Activated T-helper 9 cell treated with anti-CD3 and anti-CD28 coated beads, Interleukin-2, amount 50 U/mL, for 16 hours (primary cell): ENCODE measurements around the gene AFG1L.
"Not testable (repeated sequence)": the region's sequence is repeated elsewhere in the genome, so short reads cannot be mapped to it uniquely, and the experiment has no call there.

Experiments
- DNase-seq: peaks from one replicate; pipeline ENCODE4 v3.0.0-alpha.2; 2020; ENCODE audit warnings: low read depth

Gene AFG1L

DNA sequence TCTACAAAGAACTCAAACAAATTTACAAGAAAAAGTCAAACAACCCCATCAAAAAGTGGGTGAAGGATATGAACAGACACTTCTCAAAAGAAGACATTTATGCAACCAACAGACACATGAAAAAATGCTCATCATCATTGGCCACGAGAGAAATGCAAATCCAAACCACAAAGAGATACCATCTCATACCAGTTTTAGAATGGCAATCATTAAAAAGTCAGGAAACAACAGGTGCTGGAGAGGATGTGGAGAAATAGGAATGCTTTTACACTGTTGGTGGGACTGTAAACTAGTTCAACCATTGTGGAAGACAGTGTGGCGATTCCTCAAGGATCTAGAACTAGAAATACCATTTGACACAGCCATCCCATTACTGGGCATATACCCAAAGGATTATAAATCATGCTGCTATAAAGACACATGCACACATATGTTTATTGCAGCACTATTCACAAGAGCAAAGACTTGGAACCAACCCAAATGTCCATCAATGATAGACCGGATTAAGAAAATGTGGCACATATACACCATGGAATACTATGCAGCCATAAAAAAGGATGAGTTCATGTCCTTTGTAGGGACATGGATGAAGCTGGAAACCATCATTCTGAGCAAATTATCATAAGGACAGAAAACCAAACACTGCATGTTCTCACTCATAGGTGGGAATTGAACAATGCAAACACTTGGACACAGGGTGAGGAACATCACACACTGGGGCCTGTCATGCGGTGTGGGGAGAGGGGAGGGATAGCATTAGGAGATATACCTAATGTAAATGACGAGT lies 121.4 kb downstream of the AFG1L start:
- DNase-seq = not testable (repeated sequence)

GRCh38 chr6:108417027-108417426 lies 122.2 kb downstream of the AFG1L start:
- no peak for DNase-seq

DNA sequence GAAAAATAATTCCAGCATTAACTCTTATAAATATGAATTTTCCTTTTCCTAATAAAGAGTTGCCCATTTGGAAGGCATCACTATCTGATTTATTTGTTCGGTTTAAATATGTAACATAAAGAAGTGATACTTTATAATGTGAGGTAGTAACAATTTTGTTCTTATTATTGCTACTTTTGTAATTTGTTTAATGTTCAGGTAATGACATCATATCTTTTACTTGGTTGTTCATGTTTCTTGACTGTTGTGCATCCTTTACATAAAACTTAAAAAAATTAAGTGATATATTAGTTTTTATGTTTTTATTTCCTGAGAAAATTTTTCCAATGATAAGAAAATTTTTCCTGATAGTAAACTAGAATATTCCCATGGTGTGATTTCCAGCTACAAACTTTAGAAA lies 124.6 kb downstream of the AFG1L start:
- no peak for DNase-seq

DNA sequence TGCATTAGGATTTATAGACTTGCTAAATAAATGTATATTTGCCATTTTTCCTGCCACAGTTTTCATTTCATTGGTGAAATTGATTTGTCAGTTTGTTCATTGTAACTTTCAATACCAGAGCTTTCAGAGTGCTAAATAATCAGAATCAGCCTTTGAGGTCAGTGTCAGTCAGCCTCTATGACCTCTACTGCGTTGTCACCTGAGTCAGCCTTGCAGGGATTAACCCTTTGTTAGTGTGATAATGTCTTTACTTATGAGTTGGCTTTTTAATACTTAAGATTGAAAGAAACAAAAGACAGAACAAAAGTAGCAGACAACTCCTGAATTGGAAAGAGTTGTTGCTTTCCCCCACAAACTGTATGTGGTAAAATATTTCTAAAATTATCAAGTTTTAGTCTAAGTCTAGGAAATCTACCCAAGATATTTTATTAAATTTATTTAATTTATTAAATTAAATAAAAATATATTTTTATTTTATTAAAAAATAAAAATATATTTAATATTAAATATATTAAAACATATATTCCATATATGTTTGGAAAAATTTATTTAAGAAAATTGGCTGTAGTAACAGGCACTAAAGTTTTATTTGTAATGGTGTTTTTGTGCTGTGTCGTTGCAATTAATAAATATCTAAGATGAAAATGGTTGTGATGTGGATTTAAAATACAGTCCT lies 125.2 kb downstream of the AFG1L start:
- DNase-seq = no peak

- DNase-seq = no peak
These were observed 126.5 kb downstream of the AFG1L start for GRCh38 chr6:108421366-108421765.

GRCh38 chr6:108423982-108424705 lies 129.3 kb downstream of the AFG1L start:
- DNase-seq = no peak

DNA sequence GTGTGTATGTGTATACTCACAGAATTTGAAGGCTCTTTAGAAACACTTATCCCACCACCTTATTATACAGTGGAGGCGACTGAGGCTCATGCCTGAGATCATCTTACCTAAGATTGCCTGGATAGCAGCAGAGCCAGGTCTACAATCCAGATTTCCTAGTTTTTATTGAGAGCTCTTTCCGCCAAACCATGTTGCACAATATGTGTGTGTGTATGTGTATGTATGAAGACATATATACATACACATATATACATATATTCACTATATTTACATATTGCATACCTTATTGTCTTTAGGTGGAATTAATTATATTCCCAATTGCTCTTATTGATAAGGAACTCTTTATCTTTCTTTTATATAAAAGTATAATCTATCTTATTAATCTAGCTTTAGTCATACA lies 130.6 kb downstream of the AFG1L start:
- DNase-seq = no peak

DNA sequence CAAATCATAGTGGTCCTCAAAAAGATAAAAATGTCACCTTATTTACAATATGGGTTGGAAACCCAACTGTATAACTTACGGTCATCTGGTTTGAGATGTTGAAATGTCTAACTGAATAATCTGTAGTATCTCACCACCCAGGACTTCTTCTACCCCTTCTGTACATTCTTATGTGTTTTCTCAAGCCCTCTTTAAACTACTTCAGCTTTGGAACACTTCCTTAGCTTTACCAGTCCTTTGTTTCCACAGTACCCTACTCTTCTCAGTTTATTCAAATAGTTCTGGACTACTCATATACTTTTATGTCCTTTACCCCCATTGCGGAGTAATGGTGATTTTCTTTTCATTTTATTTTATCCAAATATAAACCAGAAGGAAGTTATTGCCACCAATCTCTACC lies 137.3 kb downstream of the AFG1L start:
- no peak for DNase-seq

DNA sequence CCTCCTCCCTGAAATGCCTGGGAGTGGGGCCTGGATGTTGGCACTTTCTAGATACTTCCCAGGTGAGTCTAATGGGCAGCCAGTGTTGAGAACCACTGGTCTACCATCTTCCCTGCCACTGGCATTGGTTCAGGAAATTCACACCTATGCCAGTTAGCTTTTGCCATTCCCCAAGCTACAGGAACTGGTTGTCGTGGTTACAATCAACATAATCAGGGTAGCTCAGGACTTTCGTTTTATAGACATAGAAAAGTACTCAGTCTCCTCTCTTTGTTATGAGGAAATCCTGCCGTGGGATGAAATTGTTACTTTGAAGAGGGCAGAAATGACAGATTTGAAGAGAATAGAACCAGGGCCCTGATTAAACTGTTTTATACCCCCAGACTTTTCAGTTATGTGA lies 137.9 kb downstream of the AFG1L start:
- no peak for DNase-seq

GRCh38 chr6:108434222-108434621 lies 139.4 kb downstream of the AFG1L start:
- no peak for DNase-seq

GRCh38 chr6:108435391-108435790 lies 140.5 kb downstream of the AFG1L start:
- no peak for DNase-seq

DNA sequence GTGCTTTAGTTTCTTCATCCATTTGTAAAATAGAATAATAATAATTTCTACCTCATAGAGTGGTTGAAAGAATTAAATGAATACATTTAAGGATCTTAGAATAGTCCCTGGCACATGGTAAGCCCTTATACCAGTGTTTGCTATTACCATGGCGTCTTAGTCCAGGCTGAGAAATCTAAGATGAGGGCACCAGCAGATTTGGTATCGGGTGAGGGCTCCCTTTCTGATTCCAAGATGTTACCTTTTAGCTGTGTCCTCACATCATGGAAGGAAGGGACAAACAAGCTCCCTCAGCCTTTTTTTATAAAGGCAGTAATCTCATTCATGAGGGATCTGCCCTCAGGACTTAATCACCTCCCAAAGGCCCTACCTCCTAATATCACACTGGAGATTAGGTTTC lies 141.9 kb downstream of the AFG1L start:
- no peak for DNase-seq

- DNase-seq = no peak
These were observed 143.0 kb downstream of the AFG1L start for GRCh38 chr6:108437821-108438220.

DNA sequence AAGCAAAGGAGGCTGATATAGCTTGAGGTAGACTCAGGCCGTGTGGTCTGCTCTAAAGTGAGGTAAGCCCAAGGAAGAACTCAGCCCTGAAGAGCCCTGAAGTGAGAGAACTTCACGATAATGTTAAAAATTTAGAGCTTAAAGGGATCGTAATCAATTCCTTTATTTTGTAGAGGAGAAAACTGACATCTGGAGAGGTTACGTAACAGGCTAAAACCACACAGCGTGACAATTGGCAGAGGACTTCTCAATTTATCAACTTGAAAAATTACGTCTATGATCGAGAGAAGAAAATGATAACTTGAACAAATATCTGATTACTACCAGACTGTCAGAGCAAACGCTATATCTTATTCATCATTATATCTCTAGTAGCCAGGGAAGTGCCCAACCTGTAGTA lies 144.1 kb downstream of the AFG1L start:
- DNase-seq = no peak

DNA sequence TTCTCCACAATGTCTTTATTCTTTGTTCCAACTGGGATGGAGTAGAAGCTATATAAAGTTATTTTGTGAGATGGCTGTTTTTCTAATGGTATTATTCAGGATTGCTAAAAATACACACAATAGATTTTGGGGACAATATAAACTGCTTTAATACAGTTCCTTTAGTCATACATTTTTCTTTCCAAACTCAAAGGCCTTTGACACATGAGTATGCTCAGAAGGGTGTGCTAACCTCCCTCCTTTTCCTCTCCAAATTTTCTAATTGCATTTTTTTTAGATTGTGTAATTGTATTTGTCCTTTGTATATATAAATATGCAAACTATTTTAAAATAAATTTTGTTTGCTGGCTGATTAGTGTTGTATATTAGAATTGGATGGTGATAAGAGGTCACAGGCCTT lies 146.3 kb downstream of the AFG1L start:
- no peak for DNase-seq

- no peak for DNase-seq
These were observed 148.1 kb downstream of the AFG1L start for GRCh38 chr6:108442770-108443520.

DNA sequence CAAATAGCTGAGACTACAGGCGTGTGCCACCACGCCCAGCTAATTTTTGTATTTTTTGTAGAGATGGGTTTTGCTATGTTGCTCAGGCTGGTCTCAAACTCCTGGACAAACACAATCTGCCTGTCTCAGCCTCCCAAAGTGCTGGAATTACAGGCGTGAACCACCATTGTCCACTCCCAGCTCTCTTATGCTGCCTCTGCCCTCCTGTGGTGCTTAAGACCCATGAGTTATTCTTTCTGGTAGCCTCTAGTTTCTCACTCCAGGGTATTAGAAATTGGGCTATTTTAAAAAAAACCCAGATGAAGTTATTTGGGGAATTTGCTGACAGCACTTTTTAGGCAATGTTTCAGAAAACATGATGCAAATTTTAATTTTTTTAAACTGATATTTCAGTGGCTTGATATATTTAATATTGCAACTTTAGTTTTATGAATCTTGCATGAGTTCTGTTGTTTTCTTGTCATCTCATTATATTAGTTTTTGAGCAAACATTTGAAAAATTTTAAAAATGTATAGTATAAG lies 151.8 kb downstream of the AFG1L start:
- DNase-seq = no peak

DNA sequence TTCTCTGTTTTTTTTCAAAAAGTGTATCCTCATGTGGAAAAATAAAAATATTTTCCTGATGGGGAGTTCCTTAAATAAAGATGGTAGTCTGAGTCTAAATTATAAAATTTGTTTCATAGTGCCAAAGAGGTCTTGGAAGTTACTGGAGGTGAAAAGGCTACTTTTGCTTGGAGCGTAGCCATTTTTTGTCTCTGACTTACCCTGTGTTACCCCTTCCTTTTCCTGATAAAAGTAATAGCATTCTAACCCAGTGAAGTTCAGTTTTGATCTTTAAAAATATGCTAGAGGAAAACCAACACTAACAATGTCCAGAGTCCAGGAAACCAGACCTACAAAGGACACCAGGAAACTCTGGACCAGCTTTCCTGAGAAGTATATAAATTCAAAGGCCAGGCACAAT lies 153.6 kb downstream of the AFG1L start:
- no peak for DNase-seq

GRCh38 chr6:108449717-108450116 lies 154.9 kb downstream of the AFG1L start:
- DNase-seq = not testable (repeated sequence)

GRCh38 chr6:108451816-108452215 lies 157.0 kb downstream of the AFG1L start:
- no peak for DNase-seq

DNA sequence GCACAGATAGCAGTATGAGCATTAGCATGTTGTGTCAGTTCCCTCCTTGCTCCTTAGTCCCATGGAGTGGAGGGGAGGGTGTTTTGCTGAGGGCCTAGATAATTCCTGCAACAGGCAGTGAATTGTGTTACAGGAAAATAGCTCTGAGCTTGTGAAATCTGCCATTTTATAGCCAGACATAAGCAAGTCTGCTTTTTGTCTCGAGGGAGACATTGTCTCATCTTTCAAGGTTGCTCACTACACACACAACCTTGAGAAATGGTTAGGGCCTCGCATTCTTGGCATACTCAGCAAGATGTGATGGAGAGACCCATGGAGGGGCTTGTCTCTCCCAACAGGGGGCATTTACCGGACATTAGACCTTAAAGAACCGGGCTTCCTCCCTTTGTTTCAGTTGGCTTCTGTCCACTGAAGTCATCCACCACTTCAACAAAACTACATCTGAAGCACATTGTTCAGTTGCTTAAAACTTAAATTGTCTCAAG lies 157.9 kb downstream of the AFG1L start:
- DNase-seq = no peak

DNA sequence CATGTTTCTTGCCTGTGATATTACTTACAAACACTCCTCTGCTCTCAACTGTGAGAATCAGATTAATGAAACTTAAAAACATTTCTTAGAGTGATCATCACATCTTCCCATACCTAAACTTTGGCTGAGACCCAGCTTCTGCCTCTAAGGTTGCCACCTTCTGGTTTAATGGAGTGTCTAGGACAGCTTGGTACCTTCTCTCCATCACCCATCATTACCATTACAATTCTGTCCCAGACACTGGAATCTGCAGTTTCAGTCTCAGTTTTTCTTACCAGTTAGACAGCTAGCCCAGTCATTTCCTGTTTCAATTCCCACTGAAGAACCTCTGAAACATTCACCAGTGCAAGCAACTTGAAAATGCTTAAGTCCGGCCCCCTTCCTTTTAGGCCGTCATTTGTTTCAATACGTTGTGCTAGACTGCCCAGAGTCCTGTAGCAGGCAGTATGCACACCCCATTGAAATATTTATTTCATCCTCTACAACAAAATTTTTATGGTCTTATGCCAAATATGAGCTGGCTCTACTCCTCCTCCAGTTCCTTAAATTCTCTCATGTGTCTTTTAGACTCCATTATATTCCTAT lies 158.8 kb downstream of the AFG1L start:
- no peak for DNase-seq
